H1 (cell line): ENCODE results near the gene CCNE1. TPM values are rescaled to one million over a fixed set of nuclear protein-coding genes. Genes with fewer than 3 reads are reported as not detected.

Experiments
- CTCF ChIA-PET: fragments of 300-600 bp; sonication (Branson Sonifier 250); formaldehyde crosslinking; loops from one replicate; lab custom pipeline; 2021; ENCODE audit not compliant: partially characterized antibody; lab: Charles Lee
- POLR2A ChIA-PET: fragments of 300-600 bp; sonication (Branson Sonifier 250); formaldehyde crosslinking; loops from one replicate; lab custom pipeline; 2021; ENCODE audit warnings: inconsistent platforms; ENCODE audit not compliant: partially characterized antibody; lab: Charles Lee
- DNase-seq, 2 experiments: peaks; one replicate each; pipeline versions ENCODE4 v3.0.0 to v3.0.0-alpha.2; 2010 to 2022; ENCODE audit warnings: low spot score in 2 of 2, low read depth in 1 of 2, mixed read lengths in 1 of 2
- FAIRE-seq: peaks from 2 replicates; lab custom pipeline; 2011; peaks lifted over from hg19 to GRCh38; lab: Jason Lieb, UNC
- H2AFZ ChIP-seq: 2 replicates; pipeline ENCODE4 v1.8.1; 2012; ENCODE audit warnings: low read length, inconsistent platforms
- H2AK5ac ChIP-seq: 2 replicates; pipeline ENCODE4 v1.6.1; 2013; ENCODE audit warnings: low read depth, low read length
- H2BK120ac ChIP-seq: replicated peaks from 2 replicates; pipeline ENCODE3; 2013; ENCODE audit warnings: low read depth, low read length, inconsistent platforms
- H2BK12ac ChIP-seq: 2 replicates; pipeline ENCODE4 v1.6.1; 2013; ENCODE audit warnings: low read depth, low read length
- H2BK15ac ChIP-seq: 2 replicates; pipeline ENCODE4 v1.6.1; 2013; ENCODE audit warnings: low read length
- H2BK20ac ChIP-seq: 2 replicates; pipeline ENCODE4 v1.6.1; 2013; ENCODE audit warnings: low read length
- H2BK5ac ChIP-seq: 2 replicates; pipeline ENCODE4 v1.6.1; 2013; ENCODE audit warnings: low read depth, low read length
- H3K14ac ChIP-seq: 2 replicates; pipeline ENCODE4 v1.6.1; 2013; ENCODE audit warnings: inconsistent platforms; ENCODE audit not compliant: insufficient read length
- H3K18ac ChIP-seq: 2 replicates; pipeline ENCODE4 v1.6.1; 2013; ENCODE audit warnings: low read length; ENCODE audit errors: extremely low read depth
- H3K23ac ChIP-seq: 2 replicates; pipeline ENCODE4 v1.6.1; 2013; ENCODE audit warnings: inconsistent platforms; ENCODE audit not compliant: insufficient read length
- H3K23me2 ChIP-seq: 2 replicates; pipeline ENCODE4 v1.6.1; 2013; ENCODE audit warnings: low read depth, low read length
- H3K27ac ChIP-seq: 2 replicates; pipeline ENCODE4 v1.6.1; 2011; ENCODE audit warnings: low read depth, low read length, inconsistent platforms
- H3K27me3 ChIP-seq, 4 experiments: replicated peaks in 1 of 4; 1 replicate in 1 of 4; 2 replicates in 3 of 4; pipeline versions ENCODE4 v1.6.1 to v1.8.1; 2011 to 2013; ENCODE audit warnings: low read length in 3 of 4, mild to moderate bottlenecking in 3 of 4, inconsistent platforms in 2 of 4, mixed read lengths in 2 of 4, moderate library complexity in 1 of 4; ENCODE audit not compliant: control insufficient read depth in 3 of 4, insufficient read depth in 3 of 4; ENCODE audit errors: extremely low read depth in 1 of 4
- H3K36me3 ChIP-seq, 4 experiments: 2 replicates each; pipeline versions ENCODE4 v1.6.1 to v1.8.1; 2011 to 2013; ENCODE audit warnings: mild to moderate bottlenecking in 4 of 4, low read length in 3 of 4, moderate library complexity in 2 of 4, control low read depth in 1 of 4, inconsistent platforms in 1 of 4; ENCODE audit not compliant: insufficient read depth in 4 of 4, control insufficient read depth in 2 of 4
- H3K4ac ChIP-seq: replicated peaks from 2 replicates; pipeline ENCODE3; 2013; ENCODE audit warnings: low read length, low read depth, mixed read lengths, inconsistent platforms; ENCODE audit not compliant: insufficient read length
- H3K4me1 ChIP-seq, 4 experiments: replicated peaks in 1 of 4; 1 replicate in 1 of 4; 2 replicates in 3 of 4; pipeline versions ENCODE4 v1.6.1 to v1.8.1; 2011 to 2013; ENCODE audit warnings: low read length in 3 of 4, inconsistent platforms in 2 of 4, mixed read lengths in 1 of 4; ENCODE audit not compliant: insufficient read depth in 4 of 4, control insufficient read depth in 3 of 4
- H3K4me2 ChIP-seq, 2 experiments: 2 replicates each; pipeline versions ENCODE4 v1.6.1 to v1.8.1; 2011 to 2013; ENCODE audit warnings: low read depth in 2 of 2, low read length in 2 of 2, control low read depth in 1 of 2, inconsistent platforms in 1 of 2, mild to moderate bottlenecking in 1 of 2; ENCODE audit not compliant: insufficient read depth in 1 of 2
- H3K4me3 ChIP-seq, 4 experiments: fragments of 200-600, 300-600 bp in 1 of 4; sonication (generic), shearing (Covaris generic), sonication (Bioruptor Twin) in 1 of 4; 2 replicates each; pipeline versions ENCODE4 v1.5.1 to v1.8.1; 2011 to 2016; ENCODE audit warnings: low read length in 4 of 4, low read depth in 3 of 4, control low read depth in 2 of 4, inconsistent platforms in 2 of 4, mild to moderate bottlenecking in 2 of 4, mixed read lengths in 1 of 4, moderate library complexity in 1 of 4; ENCODE audit not compliant: insufficient read depth in 2 of 4; ENCODE audit errors: extremely low read depth in 1 of 4
- H3K56ac ChIP-seq: replicated peaks from 2 replicates; pipeline ENCODE3; 2013; ENCODE audit warnings: low read depth, mild to moderate bottlenecking, mixed read lengths, low read length, inconsistent platforms; ENCODE audit not compliant: insufficient read length
- H3K79me1 ChIP-seq: 2 replicates; pipeline ENCODE4 v1.6.1; 2013; ENCODE audit warnings: low read depth, low read length, control low read depth
- H3K79me2 ChIP-seq, 2 experiments: 2 replicates each; pipeline versions ENCODE4 v1.6.1 to v1.8.1; 2012 to 2013; ENCODE audit warnings: low read length in 2 of 2, mild to moderate bottlenecking in 2 of 2, inconsistent platforms in 1 of 2; ENCODE audit not compliant: insufficient read depth in 2 of 2, control insufficient read depth in 1 of 2
- H3K9ac ChIP-seq, 4 experiments: replicated peaks in 1 of 4; 1 replicate in 1 of 4; 2 replicates in 3 of 4; pipeline versions ENCODE4 v1.6.1 to v1.8.1; 2011 to 2013; ENCODE audit warnings: low read depth in 3 of 4, low read length in 3 of 4, control low read depth in 2 of 4, mild to moderate bottlenecking in 2 of 4, moderate library complexity in 2 of 4, inconsistent platforms in 1 of 4; ENCODE audit errors: extremely low read depth in 1 of 4
- H3K9me3 ChIP-seq, 2 experiments: 2 replicates each; pipeline versions ENCODE4 v1.6.1 to v1.8.1; 2012 to 2013; ENCODE audit warnings: mild to moderate bottlenecking in 2 of 2, moderate library complexity in 2 of 2, control low read depth in 1 of 2, inconsistent platforms in 1 of 2, low read depth in 1 of 2, low read length in 1 of 2, mixed read lengths in 1 of 2; ENCODE audit not compliant: insufficient read depth in 2 of 2
- H4K20me1 ChIP-seq, 2 experiments: replicated peaks in 1 of 2; 2 replicates each; pipeline versions ENCODE3 to v1.8.1; 2011 to 2013; ENCODE audit warnings: inconsistent platforms in 2 of 2, low read length in 2 of 2, mild to moderate bottlenecking in 1 of 2; ENCODE audit not compliant: insufficient read depth in 2 of 2, control insufficient read depth in 1 of 2
- H4K5ac ChIP-seq: 2 replicates; pipeline ENCODE4 v1.6.1; 2013; ENCODE audit warnings: low read length, low read depth, mixed read lengths, inconsistent platforms; ENCODE audit not compliant: insufficient read length
- H4K8ac ChIP-seq: 2 replicates; pipeline ENCODE4 v1.8.0; 2013; ENCODE audit warnings: mild to moderate bottlenecking, moderate library complexity, low read length, inconsistent platforms; ENCODE audit not compliant: insufficient read depth; ENCODE audit errors: extremely low read depth
- H4K91ac ChIP-seq: replicated peaks from 2 replicates; pipeline ENCODE3; 2013; ENCODE audit warnings: low read length, mixed read lengths, inconsistent platforms; ENCODE audit not compliant: insufficient read length
- USF2 ChIP-seq: IDR thresholded peaks from 2 replicates; pipeline ENCODE4 v1.6.1; 2011; ENCODE audit warnings: low read length, improper control_type of control experiment
- WGBS, 2 experiments: shearing (Covaris generic) in 1 of 2; methylation state at CpG; one replicate each; pipeline versions ENCODE4 v1.1.6 to v1.1.7; 2013 to 2015; ENCODE audit warnings: low lambda C conversion rate in 2 of 2, mixed read lengths in 2 of 2, inconsistent platforms in 1 of 2, low coverage in 1 of 2, missing lambda C conversion rate in 1 of 2; ENCODE audit not compliant: insufficient replicate concordance in 2 of 2, insufficient coverage in 1 of 2, insufficient read length in 1 of 2; ENCODE audit errors: extremely low coverage in 1 of 2, missing lambda C conversion rate in 1 of 2; 5-methylcytosine and 5-hydroxymethylcytosine counted together
- polyA plus RNA-seq, 7 experiments: library from polyadenylated mRNA; depleted of rRNA in 3 of 7; stranded (reverse) in 5 of 7; unstranded in 2 of 7; fragments of >200 nt in 5 of 7; fragments of 200-250 nt in 2 of 7; gene quantifications; 1 replicate in 5 of 7; 2 replicates in 1 of 7; 4 replicates in 1 of 7; pipeline versions ENCODE4 v1.2.1 to v1.2.3, GENCODE V29; 2011 to 2013; ENCODE audit warnings: missing spikeins in 2 of 7, mixed read lengths in 2 of 7
- total RNA-seq: library from RNA; stranded (reverse); fragmentation: NEBNext Ultra II Directional; extraction: Animal tissue kit (Norgen Biotek cat#: 25700); gene quantifications from 2 replicates; pipeline ENCODE4 v1.2.1, GENCODE V29; 2021

CCNE1 gene
- total and polyA plus RNA-seq, 2 of the 8 experiments (the other 6 are each of a cell fraction or from before 2014, with no cell fraction given) = 43.2 to 44.6 TPM

- Histone ChIP-seq H2BK5ac (no peak overlapping the region; the same call in 1 of the 2 replicates), H3K23me2 (peaks cover 7% of the 10 kb centered on the region; the same call in 1 of the 2 replicates), H3K9ac (no peak overlapping the region), H3K36me3 (no peaks in the 10 kb centered on the region), H4K5ac (no peak overlapping the region), H3K9me3 (no peaks in the 10 kb centered on the region), H3K4ac (no peak overlapping the region), H3K27ac (no peak overlapping the region), H4K8ac (no peak overlapping the region; the same call in 1 of the 2 replicates), H2BK12ac (no peak overlapping the region), H3K4me3 (no peak overlapping the region), H3K18ac (no peak overlapping the region), H3K23ac (no peak overlapping the region), H3K79me1 (no peaks in the 10 kb centered on the region), H3K4me2 (no peak overlapping the region), H2BK120ac (no peak overlapping the region), H3K79me2 (no peaks in the 10 kb centered on the region), H3K56ac (no peak overlapping the region), H3K27me3 (no peaks in the 10 kb centered on the region), H4K91ac (no peak overlapping the region), H3K14ac (no peak overlapping the region), H2BK20ac (no peak overlapping the region), H3K4me1 (no peaks in the 10 kb centered on the region; a peak in 1 of 7 replicates), H2AFZ (no peak overlapping the region), H2BK15ac (no peak overlapping the region), H4K20me1 (peaks cover 0 to 1% of the 10 kb centered on the region in 2 experiments), H2AK5ac (no peak overlapping the region)
- no peak for TF ChIP-seq USF2
- no peak for FAIRE-seq
- 96% methylated on average over 12 of the region's 12 CpGs; no CpG with 5 or more reads in 1 of the 2 experiments for WGBS, 2 experiments
- CTCF ChIA-PET = interaction anchor here (0.7 to 4.7 kb wide), 2 partner anchors 72 to 90 kb away, joined by 3 to 41 read pairs; no protein-coding TSS in a partner anchor
- DNase-seq = no peak
- POLR2A ChIA-PET = no interaction called here
Measured at GRCh38 chr19:29783627-29784190, 28.1 kb upstream of the CCNE1 start.
